Thoracic aorta (tissue), 2 donors: ENCODE measurements around the gene TRAK1. TPM values are rescaled to one million over a fixed set of nuclear protein-coding genes. Genes with fewer than 3 reads are reported as not detected.
A peak's percentile ranks its signal among the peaks of the same experiment; 100 is the strongest.

Source experiments
- ATAC-seq: fragments of 150-250 bp; one replicate; pipeline ENCODE4 v1.8.0; 2017; ENCODE audit warnings: low read depth; ENCODE audit not compliant: insufficient number of reproducible peaks, low FRiP score
- DNase-seq: peaks from one replicate; pipeline ENCODE4 v3.0.0-alpha.2; 2020; ENCODE audit warnings: low spot score
- H3K27ac ChIP-seq, 2 donors: fragments of 200-600 bp; sonication (generic); 1 replicate in 1 of 2; 2 replicates in 1 of 2; pipeline ENCODE4 v1.5.1; 2016; ENCODE audit warnings: mild to moderate bottlenecking in 2 of 2, moderate library complexity in 2 of 2
- H3K27me3 ChIP-seq: fragments of 200-600 bp; sonication (generic); replicated peaks from 2 replicates; pipeline ENCODE4 v1.6.0; 2016; ENCODE audit warnings: mild to moderate bottlenecking; ENCODE audit not compliant: insufficient read depth
- H3K36me3 ChIP-seq: fragments of 200-600 bp; sonication (generic); one replicate; pipeline ENCODE4 v1.5.1; 2016
- H3K4me1 ChIP-seq, 2 donors: fragments of 200-600 bp; sonication (generic); 1 replicate in 1 of 2; 2 replicates in 1 of 2; pipeline versions ENCODE4 v1.5.1 to v1.6.0; 2016; ENCODE audit warnings: low read depth in 2 of 2, mild to moderate bottlenecking in 1 of 2; ENCODE audit not compliant: control insufficient read depth in 1 of 2
- H3K4me3 ChIP-seq: fragments of 200-600 bp; sonication (generic); 2 replicates; pipeline ENCODE4 v1.5.1; 2016; ENCODE audit warnings: mild to moderate bottlenecking
- H3K9me3 ChIP-seq: fragments of 200-600 bp; sonication (generic); 2 replicates; pipeline ENCODE4 v1.5.1; 2016
- total RNA-seq, 2 donors: library from RNA; depleted of rRNA; stranded (reverse); fragments of >200 nt; gene quantifications; one replicate each; pipeline versions ENCODE4 v1.1.0 to v1.2.3, GENCODE V29; 2016
- TF ChIP-seq, protein P1 (sequence below): fragments of 200-600 bp; sonication (generic); IDR thresholded peaks from one replicate; pipeline ENCODE4 v1.5.1; 2019; ENCODE audit warnings: antibody characterized with exemption

TRAK1 gene
- total RNA-seq, 2 donors from 2014 or later = 35.1 to 36.0 TPM

DNA sequence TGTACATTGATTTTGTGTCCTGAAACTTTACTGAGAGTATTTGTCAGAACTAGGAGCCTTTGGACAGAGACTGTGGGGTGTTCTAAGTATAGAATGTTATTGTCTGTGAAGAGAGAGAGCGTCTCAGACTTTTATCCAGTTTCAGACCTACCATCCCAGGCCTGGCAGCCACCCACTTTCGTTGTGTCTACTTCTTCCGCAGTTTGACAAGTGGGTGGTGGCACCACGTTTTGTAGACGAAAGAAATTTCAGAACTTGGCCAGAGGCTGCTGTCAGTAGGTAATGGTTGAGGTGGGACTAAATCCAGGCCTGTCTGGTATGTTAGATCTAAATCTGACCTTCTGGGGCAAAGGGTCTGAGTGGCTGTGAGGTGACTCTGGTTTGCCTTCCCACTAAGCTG, 13.4 kb upstream of the TRAK1 start:
- H3K4me1 ChIP-seq = peaks cover 46 to 64% of the 10 kb centered on the region in 2 donors
- no peaks in the 10 kb centered on the region for H3K36me3 ChIP-seq
- no peaks in the 10 kb centered on the region for H3K9me3 ChIP-seq
- TF ChIP-seq, protein P1, sequence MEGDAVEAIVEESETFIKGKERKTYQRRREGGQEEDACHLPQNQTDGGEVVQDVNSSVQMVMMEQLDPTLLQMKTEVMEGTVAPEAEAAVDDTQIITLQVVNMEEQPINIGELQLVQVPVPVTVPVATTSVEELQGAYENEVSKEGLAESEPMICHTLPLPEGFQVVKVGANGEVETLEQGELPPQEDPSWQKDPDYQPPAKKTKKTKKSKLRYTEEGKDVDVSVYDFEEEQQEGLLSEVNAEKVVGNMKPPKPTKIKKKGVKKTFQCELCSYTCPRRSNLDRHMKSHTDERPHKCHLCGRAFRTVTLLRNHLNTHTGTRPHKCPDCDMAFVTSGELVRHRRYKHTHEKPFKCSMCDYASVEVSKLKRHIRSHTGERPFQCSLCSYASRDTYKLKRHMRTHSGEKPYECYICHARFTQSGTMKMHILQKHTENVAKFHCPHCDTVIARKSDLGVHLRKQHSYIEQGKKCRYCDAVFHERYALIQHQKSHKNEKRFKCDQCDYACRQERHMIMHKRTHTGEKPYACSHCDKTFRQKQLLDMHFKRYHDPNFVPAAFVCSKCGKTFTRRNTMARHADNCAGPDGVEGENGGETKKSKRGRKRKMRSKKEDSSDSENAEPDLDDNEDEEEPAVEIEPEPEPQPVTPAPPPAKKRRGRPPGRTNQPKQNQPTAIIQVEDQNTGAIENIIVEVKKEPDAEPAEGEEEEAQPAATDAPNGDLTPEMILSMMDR = no peak
- peak overlapping the region; percentile 19 to 32 for H3K27ac ChIP-seq
- no peaks in the 10 kb centered on the region for H3K27me3 ChIP-seq
- no peak overlapping the region for H3K4me3 ChIP-seq
- no peak for ATAC-seq
- no peak for DNase-seq

DNA sequence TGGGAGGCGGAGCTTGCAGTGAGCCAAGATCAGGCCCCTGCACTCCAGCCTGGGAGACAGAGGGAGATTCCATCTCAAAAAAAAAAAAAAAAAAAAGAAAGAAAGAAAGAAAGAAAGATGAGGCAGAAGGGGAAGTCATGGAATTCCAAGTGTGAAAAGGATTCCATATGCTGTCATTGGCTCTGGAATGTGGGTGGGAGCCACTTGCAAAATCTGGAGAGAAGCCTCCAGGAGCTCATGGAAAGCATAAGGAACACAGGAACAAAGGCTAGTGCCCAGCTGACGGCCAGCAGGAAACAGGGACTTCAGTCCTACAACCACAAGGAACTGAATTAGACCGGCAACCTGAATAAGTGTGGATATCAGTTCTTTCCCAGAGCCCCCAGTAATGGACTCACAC, 12.5 kb upstream of the TRAK1 start:
- H3K36me3 ChIP-seq = no peaks in the 10 kb centered on the region
- H3K4me1 ChIP-seq = peaks cover 37 to 55% of the 10 kb centered on the region in 2 donors
- no peak for DNase-seq
- no peak overlapping the region for H3K4me3 ChIP-seq
- H3K9me3 ChIP-seq = no peaks in the 10 kb centered on the region
- TF ChIP-seq, protein P1 = no peak
- H3K27me3 ChIP-seq = no peaks in the 10 kb centered on the region
- H3K27ac ChIP-seq = no peak overlapping the region
- no peak for ATAC-seq

DNA sequence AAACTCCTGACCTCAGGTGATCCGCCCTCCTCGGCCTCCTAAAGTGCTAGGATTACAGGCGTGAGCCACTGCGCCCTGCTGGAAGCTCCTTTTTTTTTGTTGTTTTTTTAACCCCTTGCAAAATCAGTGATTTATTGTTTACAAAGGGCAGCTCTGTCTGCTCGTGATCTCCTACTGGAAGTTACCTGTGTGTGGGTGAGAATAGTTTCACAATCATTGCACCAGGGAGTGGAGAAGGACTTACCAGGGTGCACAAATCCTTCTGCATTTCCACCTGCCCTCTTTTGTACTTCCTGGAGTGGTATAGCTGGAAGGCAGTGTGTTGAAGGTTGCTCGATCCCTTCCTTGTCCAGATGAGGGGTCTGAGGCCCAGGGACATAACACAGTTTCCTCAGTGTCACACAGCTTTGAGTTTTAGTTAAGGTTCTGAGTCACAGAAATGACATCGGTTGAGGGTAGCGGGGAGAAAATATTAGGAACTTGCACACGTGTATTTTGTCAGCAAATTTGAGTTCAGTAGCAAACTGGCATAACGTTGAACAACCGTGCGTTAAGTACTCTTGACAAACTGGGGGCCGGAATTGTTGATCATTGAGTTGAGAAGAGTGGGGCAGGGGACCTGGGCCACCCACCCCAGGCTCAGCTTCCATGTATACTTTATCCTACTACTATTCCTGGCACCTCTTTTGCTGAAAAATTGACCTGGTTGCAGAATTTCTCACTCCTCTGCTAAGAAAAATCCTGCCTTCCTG, 11.3 kb upstream of the TRAK1 start:
- peak overlapping the region; percentile 59 to 78 for H3K27ac ChIP-seq
- no peak overlapping the region for H3K4me3 ChIP-seq
- no peak for DNase-seq
- no peak for ATAC-seq
- no peaks in the 10 kb centered on the region for H3K9me3 ChIP-seq
- TF ChIP-seq, protein P1 = no peak
- no peaks in the 10 kb centered on the region for H3K27me3 ChIP-seq
- peaks cover 31 to 44% of the 10 kb centered on the region in 2 donors for H3K4me1 ChIP-seq
- H3K36me3 ChIP-seq = no peaks in the 10 kb centered on the region

DNA sequence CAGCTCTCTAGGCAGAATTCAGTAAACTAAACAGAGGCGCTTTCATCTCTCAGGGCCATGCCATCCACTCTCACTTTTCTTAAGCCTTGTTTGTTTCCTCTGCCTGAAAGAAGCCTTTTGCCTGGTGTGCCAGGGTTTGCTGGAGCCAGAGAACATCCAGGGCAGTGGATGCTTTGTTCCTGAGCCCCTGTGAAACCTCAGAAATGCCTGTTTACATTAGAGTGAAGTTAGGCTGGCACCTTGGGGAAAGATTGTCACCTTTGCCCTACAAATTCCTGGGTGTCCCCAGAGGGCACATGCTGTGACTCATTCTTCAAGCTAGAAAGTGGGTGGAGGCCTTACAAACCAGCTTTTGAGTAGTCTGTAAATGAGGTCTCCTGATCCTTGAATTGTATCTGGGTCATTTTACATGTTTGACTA, 10.7 kb upstream of the TRAK1 start:
- H3K4me1 ChIP-seq = peaks cover 31 to 44% of the 10 kb centered on the region in 2 donors
- no peak for DNase-seq
- peak; percentile 88 for ATAC-seq
- H3K27ac ChIP-seq = peak overlapping the region; percentile 59 to 78
- H3K36me3 ChIP-seq = no peaks in the 10 kb centered on the region
- no peaks in the 10 kb centered on the region for H3K9me3 ChIP-seq
- H3K4me3 ChIP-seq = peak overlapping the region; percentile 20
- no peaks in the 10 kb centered on the region for H3K27me3 ChIP-seq
- TF ChIP-seq, protein P1 = no peak

DNA sequence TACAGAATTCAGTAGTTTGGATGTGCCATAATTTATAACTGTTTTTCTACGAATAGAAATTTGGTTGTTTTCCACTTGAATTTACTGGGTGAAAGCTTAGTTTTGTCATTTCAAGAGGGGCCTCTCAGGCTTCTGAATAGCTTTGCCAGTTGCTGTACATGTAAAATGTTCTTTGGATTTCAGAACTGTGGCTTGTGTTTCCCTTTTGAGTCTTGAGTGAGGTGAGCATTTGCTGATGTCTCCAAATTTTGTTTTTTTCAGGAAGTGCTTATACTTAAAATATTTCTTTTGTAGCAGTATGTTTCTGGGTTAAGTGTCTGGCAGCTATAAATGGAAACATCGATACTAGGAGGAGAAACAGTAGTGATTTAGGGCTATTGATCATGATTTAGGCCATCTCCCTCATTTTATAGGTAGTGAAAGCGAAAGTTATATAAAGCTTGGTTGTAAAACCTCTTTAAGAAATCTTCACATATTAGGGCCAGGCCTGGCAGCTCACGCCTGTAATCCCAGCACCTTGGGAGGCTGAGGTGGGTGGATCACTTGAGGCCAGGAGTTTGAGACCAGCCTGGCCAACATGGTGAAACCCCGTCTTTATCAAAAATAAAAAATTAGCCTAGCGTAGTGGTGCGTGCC, 9.2 kb upstream of the TRAK1 start:
- Histone ChIP-seq H3K4me3 (no peak overlapping the region), H3K27ac (peak overlapping the region; percentile 59 to 78), H3K27me3 (no peaks in the 10 kb centered on the region), H3K4me1 (peaks cover 31 to 44% of the 10 kb centered on the region in 2 donors), H3K36me3 (no peaks in the 10 kb centered on the region), H3K9me3 (no peaks in the 10 kb centered on the region)
- ATAC-seq (no peak), DNase-seq (no peak)
- TF ChIP-seq, protein P1 = no peak
